OCI-LY3 (cell line): Measurements from ENCODE around the gene AP2A2.

ENCODE experiments used
- H2AFZ ChIP-seq: fragments of 200-600, 300-600 bp; shearing (Covaris generic); 2 replicates; pipeline ENCODE4 v1.6.0; 2014; ENCODE audit warnings: antibody characterized with exemption, low read depth, low read length
- H3K27ac ChIP-seq: fragments of 200-600, 300-600 bp; sonication (generic); 2 replicates; pipeline ENCODE4 v1.5.1; 2014; ENCODE audit warnings: mild to moderate bottlenecking, low read length, moderate library complexity, mixed read lengths
- H3K27me3 ChIP-seq: fragments of 200-600, 300-600 bp; sonication (generic); 2 replicates; pipeline ENCODE4 v1.6.1; 2014; ENCODE audit warnings: low read depth, low read length, mixed read lengths
- H3K36me3 ChIP-seq: fragments of 200-600, 300-600 bp; sonication (generic); replicated peaks from 2 replicates; pipeline ENCODE3; 2014; ENCODE audit warnings: low read depth, low read length, mixed read lengths
- H3K4me1 ChIP-seq: fragments of 300-600, 200-600 bp; sonication (generic); 2 replicates; pipeline ENCODE4 v1.6.1; 2014; ENCODE audit warnings: low read length, mixed read lengths
- H3K4me2 ChIP-seq: fragments of 200-600, 300-600 bp; sonication (generic); 2 replicates; pipeline ENCODE4 v1.6.1; 2014; ENCODE audit warnings: low read length, mixed read lengths
- H3K4me3 ChIP-seq: fragments of 300-600, 200-600 bp; sonication (generic); 2 replicates; pipeline ENCODE4 v1.5.1; 2014; ENCODE audit warnings: antibody characterized with exemption, mild to moderate bottlenecking, low read length, moderate library complexity
- H3K79me2 ChIP-seq: fragments of 300-600, 200-600 bp; shearing (Covaris generic); 2 replicates; pipeline ENCODE4 v1.6.1; 2014; ENCODE audit warnings: mild to moderate bottlenecking, low read length, mixed read lengths
- H3K9ac ChIP-seq: fragments of 300-600, 200-600 bp; shearing (Covaris generic); 2 replicates; pipeline ENCODE4 v1.6.0; 2014; ENCODE audit warnings: mild to moderate bottlenecking, low read length, moderate library complexity
- H3K9me3 ChIP-seq: fragments of 200-600, 300-600 bp; shearing (Covaris generic); 2 replicates; pipeline ENCODE4 v1.6.1; 2014; ENCODE audit warnings: low read length, mixed read lengths; ENCODE audit not compliant: insufficient read depth
- H4K20me1 ChIP-seq: fragments of 200-600, 300-600 bp; sonication (generic); 2 replicates; pipeline ENCODE4 v1.6.1; 2016; ENCODE audit warnings: low read length, mixed read lengths; ENCODE audit not compliant: insufficient read depth
- CTCF ChIP-seq: fragments of 200-600, 300-600 bp; sonication (generic); IDR thresholded peaks from 2 replicates; pipeline ENCODE4 v1.5.1; 2014; ENCODE audit warnings: antibody characterized with exemption, low read length, low read depth
- EZH2phosphoT487 ChIP-seq: fragments of 200-600 bp; shearing (Covaris generic); IDR thresholded peaks from 2 replicates; pipeline ENCODE4 v1.6.1; 2018; ENCODE audit warnings: antibody characterized with exemption, mixed run types, low read depth

The AP2A2 gene

GRCh38 chr11:882596-882995 is 43.1 kb upstream of the AP2A2 start:
- Histone ChIP-seq H3K79me2 (no peaks in the 10 kb centered on the region), H3K4me3 (no peak overlapping the region), H3K27ac (no peak overlapping the region), H3K9me3 (no peaks in the 10 kb centered on the region), H3K4me1 (no peaks in the 10 kb centered on the region), H4K20me1 (no peaks in the 10 kb centered on the region), H3K27me3 (no peaks in the 10 kb centered on the region), H3K36me3 (peaks cover 2% of the 10 kb centered on the region), H2AFZ (no peak overlapping the region), H3K9ac (no peak overlapping the region), H3K4me2 (no peak overlapping the region)
- TF ChIP-seq CTCF, result no peak
- TF ChIP-seq EZH2phosphoT487, result no peak

- H3K27ac ChIP-seq, result no peak overlapping the region
- no peaks in the 10 kb centered on the region for H3K79me2 ChIP-seq
- H3K4me2 ChIP-seq, result no peak overlapping the region
- peaks cover 2% of the 10 kb centered on the region for H3K36me3 ChIP-seq
- H4K20me1 ChIP-seq, result no peaks in the 10 kb centered on the region
- TF ChIP-seq CTCF (no peak), EZH2phosphoT487 (no peak)
- no peaks in the 10 kb centered on the region for H3K9me3 ChIP-seq
- H3K27me3 ChIP-seq, result no peaks in the 10 kb centered on the region
- H3K9ac ChIP-seq, result no peak overlapping the region
- no peak overlapping the region for H2AFZ ChIP-seq
- H3K4me1 ChIP-seq, result no peaks in the 10 kb centered on the region
- H3K4me3 ChIP-seq, result no peak overlapping the region
These were observed 42.1 kb upstream of the AP2A2 start for GRCh38 chr11:883527-883926.

GRCh38 chr11:884578-885070 is 41.0 kb upstream of the AP2A2 start:
- H3K9me3 ChIP-seq, result no peaks in the 10 kb centered on the region
- no peaks in the 10 kb centered on the region for H4K20me1 ChIP-seq
- no peak overlapping the region for H2AFZ ChIP-seq
- no peak overlapping the region for H3K9ac ChIP-seq
- no peaks in the 10 kb centered on the region for H3K27me3 ChIP-seq
- TF ChIP-seq CTCF (no peak), EZH2phosphoT487 (no peak)
- no peaks in the 10 kb centered on the region for H3K4me1 ChIP-seq
- H3K36me3 ChIP-seq, result no peaks in the 10 kb centered on the region
- H3K79me2 ChIP-seq, result no peaks in the 10 kb centered on the region
- H3K4me3 ChIP-seq, result no peak overlapping the region
- H3K27ac ChIP-seq, result no peak overlapping the region
- no peak overlapping the region for H3K4me2 ChIP-seq

GRCh38 chr11:886568-886967 is 39.1 kb upstream of the AP2A2 start:
- H3K4me3 ChIP-seq, result no peak overlapping the region
- H3K79me2 ChIP-seq, result no peaks in the 10 kb centered on the region
- no peak overlapping the region for H3K4me2 ChIP-seq
- H3K36me3 ChIP-seq, result no peaks in the 10 kb centered on the region
- H3K9ac ChIP-seq, result no peak overlapping the region
- no peaks in the 10 kb centered on the region for H3K27me3 ChIP-seq
- no peak overlapping the region for H2AFZ ChIP-seq
- TF ChIP-seq EZH2phosphoT487, result no peak
- no peak for TF ChIP-seq CTCF
- no peaks in the 10 kb centered on the region for H4K20me1 ChIP-seq
- H3K4me1 ChIP-seq, result no peaks in the 10 kb centered on the region
- H3K9me3 ChIP-seq, result no peaks in the 10 kb centered on the region
- H3K27ac ChIP-seq, result no peak overlapping the region
